ENCODE measurements around the gene CEMP1. TPM values are rescaled to one million over a fixed set of nuclear protein-coding genes. Genes with fewer than 3 reads are reported as not detected.

CEMP1 gene
- total RNA-seq, 4 donors from 2014 or later = not detected

DNA sequence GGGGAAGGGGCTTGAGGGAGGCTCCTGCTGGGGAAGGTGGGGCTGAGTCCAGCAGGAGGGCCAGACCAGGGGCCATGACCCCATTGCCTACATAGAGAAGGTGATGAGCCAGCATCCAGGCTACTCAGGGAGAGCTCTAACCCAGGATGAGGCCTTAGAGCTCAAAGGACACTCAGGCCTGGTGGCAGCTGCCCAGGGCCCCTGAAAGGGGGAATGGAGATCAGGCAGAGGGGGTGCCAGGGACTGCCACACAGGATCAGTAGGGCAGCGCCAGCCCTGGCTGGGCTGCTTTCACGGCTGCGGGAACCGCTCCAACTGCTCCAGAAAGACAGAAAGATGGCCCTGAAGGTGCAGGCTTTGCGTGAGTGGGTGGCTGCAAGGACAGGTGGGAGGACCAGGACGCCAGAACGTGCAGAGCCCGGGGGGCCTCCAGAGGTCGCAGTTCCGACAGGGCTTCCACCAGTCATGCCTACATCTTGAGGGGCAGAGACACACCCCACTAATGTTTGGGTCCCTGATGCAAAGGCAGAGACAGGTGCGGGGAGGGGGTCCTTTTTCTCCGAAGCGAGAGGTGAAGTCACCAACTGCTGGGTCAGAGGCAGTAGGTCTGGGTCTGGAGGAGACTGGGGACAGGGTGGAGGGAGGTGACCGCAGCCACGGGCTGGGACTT, 18.3 kb downstream of the CEMP1 start:
- H3K9me3 ChIP-seq = no peaks in the 10 kb centered on the region
- peaks cover 0 to 56% (median 36%) of the 10 kb centered on the region in 4 donors for H3K4me1 ChIP-seq
- DNase-seq (ENCODE audit: low spot score in 2 of 2) = no peak
- peaks cover 0 to 4% (median 0%) of the 10 kb centered on the region in 3 donors for H3K36me3 ChIP-seq
- 31 to 41% methylated on average over 13 to 15 of the region's 15 CpGs for WGBS, 2 donors
- peak overlapping the region; percentile 36 to 99 (median 94) for H3K4me3 ChIP-seq
- peak overlapping the region; percentile 92 to 100 (median 98) for H3K27ac ChIP-seq
- H3K27me3 ChIP-seq = no peaks in the 10 kb centered on the region
- TF ChIP-seq, protein P1, sequence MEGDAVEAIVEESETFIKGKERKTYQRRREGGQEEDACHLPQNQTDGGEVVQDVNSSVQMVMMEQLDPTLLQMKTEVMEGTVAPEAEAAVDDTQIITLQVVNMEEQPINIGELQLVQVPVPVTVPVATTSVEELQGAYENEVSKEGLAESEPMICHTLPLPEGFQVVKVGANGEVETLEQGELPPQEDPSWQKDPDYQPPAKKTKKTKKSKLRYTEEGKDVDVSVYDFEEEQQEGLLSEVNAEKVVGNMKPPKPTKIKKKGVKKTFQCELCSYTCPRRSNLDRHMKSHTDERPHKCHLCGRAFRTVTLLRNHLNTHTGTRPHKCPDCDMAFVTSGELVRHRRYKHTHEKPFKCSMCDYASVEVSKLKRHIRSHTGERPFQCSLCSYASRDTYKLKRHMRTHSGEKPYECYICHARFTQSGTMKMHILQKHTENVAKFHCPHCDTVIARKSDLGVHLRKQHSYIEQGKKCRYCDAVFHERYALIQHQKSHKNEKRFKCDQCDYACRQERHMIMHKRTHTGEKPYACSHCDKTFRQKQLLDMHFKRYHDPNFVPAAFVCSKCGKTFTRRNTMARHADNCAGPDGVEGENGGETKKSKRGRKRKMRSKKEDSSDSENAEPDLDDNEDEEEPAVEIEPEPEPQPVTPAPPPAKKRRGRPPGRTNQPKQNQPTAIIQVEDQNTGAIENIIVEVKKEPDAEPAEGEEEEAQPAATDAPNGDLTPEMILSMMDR (IDR thresholded peaks at IDR 0.05) = no peak
- TF ChIP-seq POLR2A (IDR thresholded peaks at IDR 0.05) (no peak), EP300 (IDR thresholded peaks at IDR 0.05) (no peak)

DNA sequence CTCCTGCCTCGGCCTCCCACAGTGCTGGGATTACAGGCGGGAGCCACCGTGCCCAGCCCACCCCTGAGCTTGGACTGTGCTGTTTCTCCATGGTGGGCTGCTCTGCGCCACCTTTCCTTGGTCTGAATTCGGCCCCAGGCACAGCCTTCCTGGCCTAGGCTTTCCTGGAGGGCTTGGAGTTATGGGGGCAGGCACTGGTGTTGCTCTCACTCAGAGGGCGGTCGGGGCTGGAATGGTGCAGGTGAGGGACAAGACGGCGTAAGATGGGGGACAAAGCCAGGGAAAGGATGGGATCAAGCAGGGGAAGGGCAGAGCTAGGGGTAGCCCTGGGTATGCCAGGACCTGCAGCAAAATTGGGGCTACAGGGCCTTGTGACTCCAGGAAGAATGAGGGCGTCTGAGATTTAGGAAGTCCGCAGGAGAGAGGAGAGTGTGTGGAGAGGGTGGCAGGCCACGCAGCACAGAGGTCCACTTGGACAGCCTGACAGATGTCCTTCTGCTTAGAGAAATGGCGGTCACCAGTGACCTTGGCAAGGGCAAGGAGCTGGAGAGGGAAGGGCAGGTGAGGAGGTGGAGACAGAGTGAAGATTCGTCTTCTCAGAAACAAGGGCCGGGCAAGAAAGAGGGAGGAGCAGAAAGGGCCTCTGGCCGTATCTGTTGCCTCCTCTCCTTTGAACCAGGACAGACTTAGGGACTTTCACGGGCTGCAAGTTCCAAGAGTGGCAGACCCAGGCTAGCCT, 19.0 kb downstream of the CEMP1 start:
- peaks cover 0 to 49% (median 31%) of the 10 kb centered on the region in 4 donors for H3K4me1 ChIP-seq
- no peaks in the 10 kb centered on the region for H3K27me3 ChIP-seq
- peaks cover 0 to 4% (median 0%) of the 10 kb centered on the region in 3 donors for H3K36me3 ChIP-seq
- no peaks in the 10 kb centered on the region for H3K9me3 ChIP-seq
- no peak overlapping the region for H3K4me3 ChIP-seq
- TF ChIP-seq EP300 (IDR thresholded peaks at IDR 0.05) = no peak
- TF ChIP-seq, protein P1 (IDR thresholded peaks at IDR 0.05) = no peak
- TF ChIP-seq POLR2A (IDR thresholded peaks at IDR 0.05) = no peak
- H3K27ac ChIP-seq = peak overlapping the region in 3 of 4 donors; percentile 98 to 100 (median 99)
- no peak for DNase-seq (ENCODE audit: low spot score in 2 of 2)
- 89 to 90% methylated on average over 15 to 16 of the region's 17 CpGs for WGBS, 2 donors

GRCh38 chr16:2511128-2511800, 19.9 kb downstream of the CEMP1 start:
- H3K27ac ChIP-seq = peak overlapping the region in 2 of 4 donors; percentile 8 to 52
- peak overlapping the region in 1 of 4 donors; percentile 13 for H3K4me3 ChIP-seq
- DNase-seq (ENCODE audit: low spot score in 2 of 2) = peak; percentile 65 to 71
- H3K4me1 ChIP-seq = peaks cover 0 to 40% (median 22%) of the 10 kb centered on the region in 4 donors
- peaks cover 0 to under 1% (median 0%) of the 10 kb centered on the region in 3 donors for H3K36me3 ChIP-seq
- WGBS, 2 donors = 38 to 47% methylated on average over 24 of the region's 24 CpGs
- H3K27me3 ChIP-seq = no peaks in the 10 kb centered on the region
- TF ChIP-seq, protein P1 (IDR thresholded peaks at IDR 0.05) = no peak
- TF ChIP-seq EP300 (IDR thresholded peaks at IDR 0.05) = peak in 1 of 2 donors; percentile 26
- H3K9me3 ChIP-seq = no peaks in the 10 kb centered on the region

DNA sequence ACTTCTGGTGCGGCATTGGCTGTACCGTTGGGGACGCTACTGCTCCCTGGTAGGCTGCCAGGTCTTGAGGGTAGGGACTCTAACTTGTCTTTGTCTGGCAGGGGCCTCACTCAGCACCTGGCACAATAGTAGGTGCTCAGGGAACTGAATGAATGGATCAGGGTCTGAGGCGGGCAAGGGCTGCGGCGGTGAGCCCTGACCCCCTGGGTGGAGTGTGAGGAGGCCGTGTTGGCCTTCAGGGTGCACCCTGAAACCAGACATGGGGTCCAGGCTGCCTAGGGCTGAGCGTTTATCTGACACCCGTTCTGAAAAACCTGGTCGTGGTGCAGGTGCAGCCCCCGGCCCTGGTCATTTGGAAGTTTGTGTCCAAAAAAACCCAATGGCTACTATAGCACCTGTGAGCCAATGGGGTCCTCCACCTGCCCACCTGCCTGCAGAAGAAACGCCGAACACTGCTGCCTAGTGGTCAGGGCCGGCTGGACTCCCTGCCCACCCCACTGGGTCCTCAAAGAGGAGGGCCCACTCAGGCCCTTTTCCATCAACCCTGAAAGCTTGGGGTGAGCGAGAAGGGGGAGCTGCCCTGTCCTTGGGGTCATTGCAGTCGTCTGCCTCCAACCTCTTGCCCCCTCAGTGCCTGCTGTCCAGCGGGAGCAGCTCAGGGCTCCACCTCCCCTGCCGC, 22.3 kb downstream of the CEMP1 start:
- TF ChIP-seq, protein P1 (IDR thresholded peaks at IDR 0.05) = no peak
- TF ChIP-seq EP300 (IDR thresholded peaks at IDR 0.05) (no peak), POLR2A (IDR thresholded peaks at IDR 0.05) (no peak)
- WGBS, 2 donors = 85 to 86% methylated on average over 18 of the region's 18 CpGs
- no peak for DNase-seq (ENCODE audit: low spot score in 2 of 2)
- H3K27ac ChIP-seq = no peak overlapping the region
- H3K9me3 ChIP-seq = no peaks in the 10 kb centered on the region
- no peak overlapping the region for H3K4me3 ChIP-seq
- no peaks in the 10 kb centered on the region for H3K27me3 ChIP-seq
- no peaks in the 10 kb centered on the region for H3K36me3 ChIP-seq
- H3K4me1 ChIP-seq = peaks cover 0 to 24% (median 8%) of the 10 kb centered on the region in 4 donors

Measured in tibial nerve (tissue), 4 donors.